Chondrocyte (in vitro differentiated cells): Measurements from ENCODE around the gene LRRC26. TPM values are rescaled to one million over a fixed set of nuclear protein-coding genes. Genes with fewer than 3 reads are reported as not detected.

ENCODE experiments used
- DNase-seq: peaks from one replicate; pipeline ENCODE4 v3.0.0; 2021; ENCODE audit warnings: mixed read lengths, low spot score
- H3K27ac Mint-ChIP-seq: one replicate; pipeline ENCODE4 v1.8.0; 2021; ENCODE audit warnings: mild to moderate bottlenecking, moderate library complexity, mixed read lengths; ENCODE audit not compliant: unreplicated experiment
- H3K27me3 Mint-ChIP-seq: 2 replicates; pipeline ENCODE4 v1.8.0; 2021; ENCODE audit warnings: low read depth, mixed read lengths
- H3K36me3 Mint-ChIP-seq: 2 replicates; pipeline ENCODE4 v1.8.0; 2021; ENCODE audit warnings: low read depth, mixed read lengths
- H3K4me1 Mint-ChIP-seq: 2 replicates; pipeline ENCODE4 v1.8.0; 2021; ENCODE audit warnings: low read depth, mild to moderate bottlenecking, mixed read lengths
- H3K4me3 Mint-ChIP-seq: one replicate; pipeline ENCODE4 v1.8.0; 2021; ENCODE audit warnings: mild to moderate bottlenecking, moderate library complexity, mixed read lengths; ENCODE audit not compliant: unreplicated experiment
- H3K9me3 Mint-ChIP-seq: 2 replicates; pipeline ENCODE4 v1.8.0; 2021; ENCODE audit warnings: low read depth, mixed read lengths
- CTCF ChIP-seq: fragments of 200-600 bp; sonication (generic); IDR thresholded peaks from 2 replicates; pipeline ENCODE4 v1.5.0; 2021; ENCODE audit warnings: antibody characterized with exemption, mild to moderate bottlenecking, moderate library complexity
- total RNA-seq: library from RNA; stranded (reverse); gene quantifications from 3 replicates; pipeline ENCODE4 v1.2.1, GENCODE V29; 2021

Gene LRRC26
- total RNA-seq, 1 donor from 2014 or later: not detected

DNA sequence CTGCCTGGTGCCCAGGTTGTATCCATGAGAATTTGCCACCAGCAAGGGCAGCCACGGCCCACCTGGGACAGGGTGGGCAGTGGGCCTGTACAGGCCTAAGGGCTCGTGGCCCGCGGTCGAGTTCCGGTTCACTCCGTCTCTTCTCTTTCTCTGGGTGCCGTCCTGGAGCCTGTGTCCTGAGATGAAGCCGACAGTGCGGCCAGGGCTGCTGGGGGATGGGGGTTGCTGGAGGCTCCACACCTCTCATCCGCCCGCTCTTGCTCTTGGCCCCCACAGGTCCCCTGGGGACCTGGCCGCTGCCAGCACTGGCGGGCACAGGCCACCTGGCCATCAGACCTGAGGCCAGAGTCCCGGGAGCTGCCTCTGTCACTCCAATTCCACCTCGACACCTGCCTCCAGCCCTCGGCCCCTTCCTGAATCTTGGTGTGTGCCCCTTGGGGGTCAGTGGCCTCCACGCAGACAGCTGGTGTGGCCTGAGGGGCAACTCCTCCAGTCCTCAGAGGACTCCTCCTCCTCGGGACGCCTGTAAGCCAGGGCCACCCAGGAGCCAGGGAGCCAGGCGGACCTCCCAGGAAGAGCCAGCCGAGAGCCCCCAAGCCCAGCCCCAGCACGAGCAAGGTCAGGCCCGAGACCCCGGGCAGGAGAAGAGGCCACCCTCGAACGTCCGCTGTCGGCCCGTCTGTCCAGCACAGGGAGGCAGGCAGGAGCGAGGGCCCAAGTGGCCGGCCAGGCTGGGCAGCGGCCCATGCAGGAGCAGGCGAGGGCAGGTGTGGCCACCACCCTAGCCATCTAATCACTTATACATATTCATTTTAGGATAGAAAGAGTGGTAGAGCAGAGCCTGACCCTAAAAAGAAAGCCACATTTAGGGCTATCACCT, 5.2 kb downstream of the LRRC26 start:
- DNase-seq: no peak
- no peak for TF ChIP-seq CTCF

DNA sequence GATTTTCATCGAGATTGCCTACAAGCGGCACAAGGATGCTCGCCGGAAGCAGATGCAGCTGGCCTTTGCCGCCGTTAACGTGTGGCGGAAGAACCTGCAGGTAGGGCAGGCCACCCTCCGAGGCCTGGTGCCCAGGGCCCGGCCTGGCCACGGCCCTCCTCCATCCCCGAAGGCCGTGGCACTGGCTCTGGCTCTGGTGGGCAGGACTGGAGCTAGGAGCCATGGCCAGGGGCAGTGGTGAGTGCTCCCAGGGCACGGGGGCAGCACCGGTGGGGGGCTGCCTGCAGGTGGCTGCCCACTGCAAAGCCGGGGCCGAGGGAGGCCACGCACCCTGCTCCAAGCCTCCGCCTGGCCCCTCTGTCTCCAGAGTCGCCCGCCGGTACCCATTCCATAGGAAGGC, 6.0 kb downstream of the LRRC26 start:
- no peak overlapping the region for H3K4me3 Mint-ChIP-seq
- peaks cover 47% of the 10 kb centered on the region for H3K27me3 Mint-ChIP-seq

More for the DNA sequence above, 5.2 kb downstream of the LRRC26 start:
- peaks cover 40% of the 10 kb centered on the region for H3K27me3 Mint-ChIP-seq
- no peak overlapping the region for H3K4me3 Mint-ChIP-seq
- peaks cover 8% of the 10 kb centered on the region for H3K4me1 Mint-ChIP-seq
- no peaks in the 10 kb centered on the region for H3K36me3 Mint-ChIP-seq
- no peak overlapping the region for H3K27ac Mint-ChIP-seq
- H3K9me3 Mint-ChIP-seq: no peaks in the 10 kb centered on the region

DNA sequence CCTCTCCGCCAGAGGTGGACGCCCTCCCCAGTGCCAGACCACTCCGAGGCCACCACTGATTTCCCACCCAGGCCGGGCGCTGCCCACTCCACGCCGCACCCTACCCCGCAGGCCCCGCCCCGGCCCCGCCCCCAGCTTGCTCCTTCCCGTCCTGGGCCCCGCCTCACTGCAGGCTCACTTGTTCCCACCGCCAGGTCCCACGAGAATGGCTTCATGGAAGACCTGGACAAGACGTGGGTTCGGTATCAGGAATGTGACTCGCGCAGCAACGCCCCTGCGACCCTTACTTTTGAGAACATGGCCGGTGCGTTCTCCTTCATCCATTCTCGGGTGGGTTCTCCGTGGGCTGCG, 6.5 kb downstream of the LRRC26 start:
- H3K9me3 Mint-ChIP-seq: no peaks in the 10 kb centered on the region
- no peak for DNase-seq
- no peaks in the 10 kb centered on the region for H3K36me3 Mint-ChIP-seq
- H3K4me3 Mint-ChIP-seq: peak overlapping the region; percentile 55
- no peak overlapping the region for H3K27ac Mint-ChIP-seq
- peaks cover 5% of the 10 kb centered on the region for H3K4me1 Mint-ChIP-seq
- no peak for TF ChIP-seq CTCF
- peaks cover 48% of the 10 kb centered on the region for H3K27me3 Mint-ChIP-seq

More for the DNA sequence above, 6.0 kb downstream of the LRRC26 start:
- TF ChIP-seq CTCF: no peak
- DNase-seq: no peak
- peaks cover 6% of the 10 kb centered on the region for H3K4me1 Mint-ChIP-seq
- H3K36me3 Mint-ChIP-seq: no peaks in the 10 kb centered on the region
- no peaks in the 10 kb centered on the region for H3K9me3 Mint-ChIP-seq
- H3K27ac Mint-ChIP-seq: no peak overlapping the region

DNA sequence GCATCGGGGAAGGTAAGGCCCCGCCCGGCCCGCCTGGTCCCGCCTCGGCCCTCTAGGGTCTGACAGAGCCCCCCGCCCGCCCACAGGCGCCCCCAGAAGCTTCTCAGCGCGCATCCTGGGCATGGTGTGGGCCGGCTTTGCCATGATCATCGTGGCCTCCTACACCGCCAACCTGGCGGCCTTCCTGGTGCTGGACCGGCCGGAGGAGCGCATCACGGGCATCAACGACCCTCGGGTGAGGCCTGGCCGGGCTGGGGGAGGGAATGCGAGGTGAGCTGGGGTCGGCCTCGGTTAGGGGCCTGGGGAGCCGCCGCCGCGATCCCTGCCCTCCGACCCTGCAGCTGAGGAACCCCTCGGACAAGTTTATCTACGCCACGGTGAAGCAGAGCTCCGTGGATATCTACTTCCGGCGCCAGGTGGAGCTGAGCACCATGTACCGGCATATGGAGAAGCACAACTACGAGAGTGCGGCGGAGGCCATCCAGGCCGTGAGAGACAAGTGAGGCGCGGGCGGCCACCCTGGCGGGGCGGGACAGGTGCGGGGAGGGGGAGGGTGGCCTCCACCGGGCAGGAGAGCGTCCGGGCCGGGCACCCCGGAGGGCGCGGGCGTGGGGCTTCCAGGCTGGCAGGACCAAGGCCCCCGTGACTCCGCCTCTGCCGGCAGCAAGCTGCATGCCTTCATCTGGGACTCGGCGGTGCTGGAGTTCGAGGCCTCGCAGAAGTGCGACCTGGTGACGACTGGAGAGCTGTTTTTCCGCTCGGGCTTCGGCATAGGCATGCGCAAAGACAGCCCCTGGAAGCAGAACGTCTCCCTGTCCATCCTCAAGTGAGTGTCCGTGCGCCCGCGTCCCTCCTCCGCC, 7.1 kb downstream of the LRRC26 start:
- DNase-seq: no peak
- no peaks in the 10 kb centered on the region for H3K9me3 Mint-ChIP-seq
- H3K4me3 Mint-ChIP-seq: peak overlapping the region; percentile 55
- H3K4me1 Mint-ChIP-seq: peaks cover 5% of the 10 kb centered on the region
- H3K27me3 Mint-ChIP-seq: peaks cover 52% of the 10 kb centered on the region
- no peak overlapping the region for H3K27ac Mint-ChIP-seq
- no peaks in the 10 kb centered on the region for H3K36me3 Mint-ChIP-seq
- peak; percentile 33 for TF ChIP-seq CTCF
